Right lobe of liver (tissue), 6 donors: ENCODE measurements around the gene KCNJ5. TPM values are rescaled to one million over a fixed set of nuclear protein-coding genes. Genes with fewer than 3 reads are reported as not detected.
A peak's percentile ranks its signal among the peaks of the same experiment; 100 is the strongest.

ENCODE experiments used
- ATAC-seq, 4 donors: fragments of 200-7000 bp; cut with Tn5 transposase; one replicate each; pipeline ENCODE4 v1.9.1; 2020; ENCODE audit warnings: mild to moderate bottlenecking in 4 of 4, moderate library complexity in 4 of 4
- DNase-seq, 3 donors: peaks; one replicate each; pipeline ENCODE4 v3.0.0-alpha.2; 2020
- H3K27ac ChIP-seq, 3 donors: fragments of 200-600 bp; one replicate each; pipeline ENCODE4 v1.8.0; 2022
- H3K27me3 ChIP-seq, 2 donors: fragments of 200-600 bp; one replicate each; pipeline ENCODE4 v1.8.0; 2022
- H3K36me3 ChIP-seq, 4 donors: fragments of 200-600 bp; sonication (generic) in 1 of 4; one replicate each; pipeline versions ENCODE4 v1.5.1 to v1.8.0; 2017 to 2022; ENCODE audit warnings: control low read depth in 1 of 4
- H3K4me1 ChIP-seq, 4 donors: fragments of 200-600 bp; sonication (generic) in 1 of 4; one replicate each; pipeline versions ENCODE4 v1.5.1 to v1.8.0; 2017 to 2022; ENCODE audit warnings: control low read depth in 1 of 4
- H3K4me3 ChIP-seq, 3 donors: fragments of 200-600 bp; one replicate each; pipeline ENCODE4 v1.8.0; 2022
- H3K9me3 ChIP-seq, 4 donors: fragments of 200-600 bp; sonication (generic) in 1 of 4; one replicate each; pipeline versions ENCODE4 v1.5.1 to v1.8.0; 2017 to 2022; ENCODE audit warnings: control low read depth in 1 of 4
- POLR2A ChIP-seq: fragments of 450-650 bp; IDR thresholded peaks from one replicate; pipeline ENCODE4 v1.6.1; 2017; ENCODE audit warnings: antibody characterized with exemption, mild to moderate bottlenecking
- WGBS: methylation state at CpG from one replicate; pipeline ENCODE4 v1.1.6; 2018; ENCODE audit warnings: low coverage, low lambda C conversion rate; ENCODE audit not compliant: insufficient coverage; ENCODE audit errors: missing lambda C conversion rate; 5-methylcytosine and 5-hydroxymethylcytosine counted together
- intact Hi-C, 2 donors: fragments of 100-400 bp; cut with DNase I; formaldehyde crosslinking; loops; one replicate each; pipeline versions ENCODE4 v1.11.2 to v1.14.1; 2022
- total RNA-seq, 6 experiments: library from RNA; depleted of rRNA in 2 of 6; stranded (reverse); fragments of >200 nt in 2 of 6; fragmentation: NEBNext Ultra II Directional in 3 of 6; extraction: Animal tissue kit (Norgen Biotek cat#: 25700) in 3 of 6; gene quantifications; one replicate each; pipeline versions ENCODE4 v1.1.0 to v1.2.4, GENCODE V29; 2016 to 2023
- TF ChIP-seq, protein P1 (sequence below), 4 donors: fragments of 200-600 bp in 3 of 4; fragments of 450-650 bp in 1 of 4; IDR thresholded peaks; one replicate each; pipeline versions ENCODE4 v1.5.1 to v1.8.0; 2016 to 2022; ENCODE audit warnings: antibody characterized with exemption in 4 of 4, mild to moderate bottlenecking in 2 of 4
- donor health status: DM: no; HTN: yes; CAD: no.
- donor health status: DM: no; HTN: no; CAD: no.
- donor health status: DM: no; HTN: no; CAD: no.
- donor health status: DM: no; HTN: yes; CAD: no.
- donor health status: DM: no; HTN: yes; CAD: no.

Gene KCNJ5
- total RNA-seq, 6 experiments from 2014 or later: 0.05 to 0.80 (median 0.11) TPM

DNA sequence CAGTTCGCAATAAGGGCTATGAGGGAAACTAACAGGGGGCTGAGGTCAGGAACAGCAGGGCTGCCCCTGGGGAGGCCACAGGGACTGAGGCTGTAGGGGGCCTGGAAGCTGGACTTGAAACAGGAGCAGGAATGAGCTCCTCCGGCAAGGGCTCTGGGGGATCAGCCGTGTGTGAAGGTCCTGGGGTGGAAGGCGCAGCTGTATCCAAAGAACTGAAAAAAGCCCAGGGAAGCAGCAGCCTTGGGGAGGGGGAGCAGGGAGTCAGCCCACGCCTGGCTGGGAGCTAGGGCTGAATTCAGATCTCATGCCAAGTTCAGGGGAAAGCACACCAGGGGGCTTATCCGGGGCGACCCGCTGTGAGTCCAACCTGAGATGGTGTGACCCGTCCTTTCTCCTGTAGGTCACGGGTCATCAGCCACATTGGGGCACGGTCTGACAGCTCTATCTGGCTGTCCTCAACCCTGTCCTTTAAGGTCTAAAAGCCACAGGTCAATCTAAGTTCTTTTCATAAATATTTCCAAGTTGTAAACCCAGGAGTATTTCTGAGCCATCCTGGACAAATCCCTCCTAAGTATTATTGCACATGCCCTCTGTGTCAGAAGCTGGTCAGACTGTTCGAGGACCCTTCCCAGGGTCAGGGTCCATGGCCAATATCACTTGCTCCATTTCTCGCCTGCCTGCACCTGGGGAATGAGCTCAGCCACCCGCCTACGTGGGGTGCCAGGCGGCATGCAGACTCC lies 33.5 kb downstream of the KCNJ5 start:
- DNase-seq: peak in 1 of 3 donors; percentile 37
- Histone ChIP-seq H3K27ac (no peak overlapping the region), H3K4me3 (no peak overlapping the region), H3K36me3 (no peaks in the 10 kb centered on the region), H3K9me3 (no peaks in the 10 kb centered on the region), H3K4me1 (no peaks in the 10 kb centered on the region), H3K27me3 (no peaks in the 10 kb centered on the region)
- no peak for ATAC-seq
- intact Hi-C loops: no loop called here
- TF ChIP-seq, protein P1, sequence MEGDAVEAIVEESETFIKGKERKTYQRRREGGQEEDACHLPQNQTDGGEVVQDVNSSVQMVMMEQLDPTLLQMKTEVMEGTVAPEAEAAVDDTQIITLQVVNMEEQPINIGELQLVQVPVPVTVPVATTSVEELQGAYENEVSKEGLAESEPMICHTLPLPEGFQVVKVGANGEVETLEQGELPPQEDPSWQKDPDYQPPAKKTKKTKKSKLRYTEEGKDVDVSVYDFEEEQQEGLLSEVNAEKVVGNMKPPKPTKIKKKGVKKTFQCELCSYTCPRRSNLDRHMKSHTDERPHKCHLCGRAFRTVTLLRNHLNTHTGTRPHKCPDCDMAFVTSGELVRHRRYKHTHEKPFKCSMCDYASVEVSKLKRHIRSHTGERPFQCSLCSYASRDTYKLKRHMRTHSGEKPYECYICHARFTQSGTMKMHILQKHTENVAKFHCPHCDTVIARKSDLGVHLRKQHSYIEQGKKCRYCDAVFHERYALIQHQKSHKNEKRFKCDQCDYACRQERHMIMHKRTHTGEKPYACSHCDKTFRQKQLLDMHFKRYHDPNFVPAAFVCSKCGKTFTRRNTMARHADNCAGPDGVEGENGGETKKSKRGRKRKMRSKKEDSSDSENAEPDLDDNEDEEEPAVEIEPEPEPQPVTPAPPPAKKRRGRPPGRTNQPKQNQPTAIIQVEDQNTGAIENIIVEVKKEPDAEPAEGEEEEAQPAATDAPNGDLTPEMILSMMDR (IDR thresholded peaks at IDR 0.05): no peak
- TF ChIP-seq POLR2A: no peak
- 64% methylated on average over 3 of the region's 16 CpGs for WGBS

DNA sequence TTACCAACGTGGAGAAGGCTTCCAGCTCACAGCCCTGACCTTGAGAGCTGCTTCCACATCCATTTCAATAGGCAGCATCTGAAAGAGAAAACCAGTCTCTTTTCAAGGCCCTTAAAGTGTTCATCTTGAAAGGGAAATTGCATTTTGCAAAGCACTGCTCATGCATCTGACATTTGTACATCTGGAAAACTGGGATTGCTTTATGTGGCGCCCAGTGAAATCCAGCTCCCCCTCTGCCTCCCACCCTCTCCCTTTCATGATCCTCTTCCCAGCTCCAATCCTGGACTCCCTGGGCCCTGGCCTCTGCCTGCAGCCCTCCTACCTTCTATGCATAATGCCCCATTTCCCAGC lies 34.1 kb downstream of the KCNJ5 start:
- no peak for ATAC-seq
- H3K27ac ChIP-seq: no peak overlapping the region

DNA sequence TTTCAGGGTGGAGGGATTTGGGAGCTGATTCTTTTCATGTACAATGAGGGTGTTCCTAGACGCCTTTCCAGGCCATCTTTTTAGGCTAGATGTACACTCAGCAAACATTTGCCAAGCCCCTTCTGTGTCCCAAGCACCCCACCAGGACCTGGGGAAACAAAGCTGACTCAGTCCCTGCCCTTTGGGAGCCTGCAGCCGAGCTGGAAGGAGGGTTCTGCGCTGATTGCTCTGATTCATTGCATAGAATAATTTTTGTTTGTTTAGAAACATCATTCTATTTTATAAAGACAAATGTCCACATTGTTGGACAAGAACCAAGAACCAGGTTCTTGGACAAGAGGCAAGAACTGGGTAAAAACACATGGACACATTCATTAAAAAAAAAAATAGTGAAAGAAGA lies 34.8 kb downstream of the KCNJ5 start:
- intact Hi-C loops: no loop called here
- DNase-seq (peak in 1 of 3 donors; percentile 18), ATAC-seq (no peak)
- Histone ChIP-seq H3K36me3 (no peaks in the 10 kb centered on the region), H3K27ac (no peak overlapping the region), H3K9me3 (no peaks in the 10 kb centered on the region), H3K4me3 (no peak overlapping the region), H3K27me3 (no peaks in the 10 kb centered on the region), H3K4me1 (no peaks in the 10 kb centered on the region)
- WGBS: 68% methylated on average over 2 of the region's 3 CpGs
- TF ChIP-seq POLR2A: no peak
- TF ChIP-seq, protein P1 (IDR thresholded peaks at IDR 0.05): no peak

More for the DNA sequence above, 34.1 kb downstream of the KCNJ5 start:
- TF ChIP-seq, protein P1 (IDR thresholded peaks at IDR 0.05): no peak
- no peak for TF ChIP-seq POLR2A
- no peaks in the 10 kb centered on the region for H3K27me3 ChIP-seq
- intact Hi-C loops: no loop called here
- H3K4me3 ChIP-seq: no peak overlapping the region
- DNase-seq: no peak
- 80% methylated on average over 1 of the region's 2 CpGs for WGBS
- no peaks in the 10 kb centered on the region for H3K36me3 ChIP-seq
- H3K4me1 ChIP-seq: no peaks in the 10 kb centered on the region
- no peaks in the 10 kb centered on the region for H3K9me3 ChIP-seq

DNA sequence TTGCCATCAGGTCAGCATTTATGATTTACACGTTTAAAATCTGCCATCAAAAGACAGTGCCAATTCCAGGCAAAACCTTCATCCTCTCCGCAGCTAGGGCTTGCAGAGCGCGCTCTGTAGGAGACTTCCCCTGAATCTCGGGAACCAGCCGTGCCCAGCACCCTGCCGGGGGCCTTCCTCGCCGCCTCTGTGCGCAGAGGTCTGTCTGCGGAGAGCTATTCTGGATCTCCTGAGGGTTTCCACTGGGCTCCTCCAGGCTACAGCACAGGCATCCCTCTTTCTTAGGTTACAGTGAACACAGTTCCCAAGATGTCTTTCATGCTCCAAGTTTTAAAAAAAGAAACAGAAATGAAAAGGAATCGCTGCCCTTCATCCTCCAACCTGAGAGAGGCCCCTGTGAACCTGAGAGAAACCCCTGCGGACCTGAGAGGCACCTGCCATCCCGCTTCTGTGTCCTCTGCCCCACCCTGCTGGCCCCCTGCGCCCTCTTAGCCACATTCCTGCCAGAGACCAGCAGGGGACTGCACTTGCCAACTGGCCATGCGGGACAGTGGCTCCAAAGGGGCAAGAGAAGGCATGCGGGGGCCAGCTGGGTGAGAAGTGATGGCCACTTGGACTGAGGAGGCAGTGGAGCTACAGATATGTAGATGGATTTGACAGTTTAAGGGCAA lies 35.4 kb downstream of the KCNJ5 start:
- DNase-seq (peak in 1 of 3 donors; percentile 48), ATAC-seq (no peak)
- H3K36me3 ChIP-seq: no peaks in the 10 kb centered on the region
- no peaks in the 10 kb centered on the region for H3K27me3 ChIP-seq
- no peaks in the 10 kb centered on the region for H3K9me3 ChIP-seq
- H3K27ac ChIP-seq: no peak overlapping the region
- H3K4me3 ChIP-seq: no peak overlapping the region
- intact Hi-C loops: no loop called here
- TF ChIP-seq, protein P1 (IDR thresholded peaks at IDR 0.05): no peak
- TF ChIP-seq POLR2A: no peak
- 64% methylated on average over 15 of the region's 17 CpGs for WGBS
- no peaks in the 10 kb centered on the region for H3K4me1 ChIP-seq
